ENCODE measurements around the gene PIPOX.

- TF ChIP-seq, protein P1, sequence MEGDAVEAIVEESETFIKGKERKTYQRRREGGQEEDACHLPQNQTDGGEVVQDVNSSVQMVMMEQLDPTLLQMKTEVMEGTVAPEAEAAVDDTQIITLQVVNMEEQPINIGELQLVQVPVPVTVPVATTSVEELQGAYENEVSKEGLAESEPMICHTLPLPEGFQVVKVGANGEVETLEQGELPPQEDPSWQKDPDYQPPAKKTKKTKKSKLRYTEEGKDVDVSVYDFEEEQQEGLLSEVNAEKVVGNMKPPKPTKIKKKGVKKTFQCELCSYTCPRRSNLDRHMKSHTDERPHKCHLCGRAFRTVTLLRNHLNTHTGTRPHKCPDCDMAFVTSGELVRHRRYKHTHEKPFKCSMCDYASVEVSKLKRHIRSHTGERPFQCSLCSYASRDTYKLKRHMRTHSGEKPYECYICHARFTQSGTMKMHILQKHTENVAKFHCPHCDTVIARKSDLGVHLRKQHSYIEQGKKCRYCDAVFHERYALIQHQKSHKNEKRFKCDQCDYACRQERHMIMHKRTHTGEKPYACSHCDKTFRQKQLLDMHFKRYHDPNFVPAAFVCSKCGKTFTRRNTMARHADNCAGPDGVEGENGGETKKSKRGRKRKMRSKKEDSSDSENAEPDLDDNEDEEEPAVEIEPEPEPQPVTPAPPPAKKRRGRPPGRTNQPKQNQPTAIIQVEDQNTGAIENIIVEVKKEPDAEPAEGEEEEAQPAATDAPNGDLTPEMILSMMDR (IDR thresholded peaks at IDR 0.05; ENCODE audit: low read length), result no peak
- no peak for TF ChIP-seq EZH2 (IDR thresholded peaks at IDR 0.05; ENCODE audit: borderline replicate concordance, low read length)
Measured at GRCh38 chr17:29024316-29024952, 18.5 kb upstream of the PIPOX start.
